Fibroblast of gingiva (primary cell): ENCODE results near the gene IL10RA.
"Not testable (repeated sequence)": the region's sequence is repeated elsewhere in the genome, so short reads cannot be mapped to it uniquely, and the experiment has no call there.

ENCODE experiments used
- DNase-seq: peaks from one replicate; pipeline ENCODE4 v3.0.0-alpha.2; 2011; ENCODE audit warnings: low read depth

Gene IL10RA

GRCh38 chr11:117985953-117986887 lies at the start of gene IL10RA:
Gene IL10RA (plus strand): TSS chr11:117986394. CDS start chr11:117986468, 74 bp downstream.
- DNase-seq, result peak; percentile 14

DNA sequence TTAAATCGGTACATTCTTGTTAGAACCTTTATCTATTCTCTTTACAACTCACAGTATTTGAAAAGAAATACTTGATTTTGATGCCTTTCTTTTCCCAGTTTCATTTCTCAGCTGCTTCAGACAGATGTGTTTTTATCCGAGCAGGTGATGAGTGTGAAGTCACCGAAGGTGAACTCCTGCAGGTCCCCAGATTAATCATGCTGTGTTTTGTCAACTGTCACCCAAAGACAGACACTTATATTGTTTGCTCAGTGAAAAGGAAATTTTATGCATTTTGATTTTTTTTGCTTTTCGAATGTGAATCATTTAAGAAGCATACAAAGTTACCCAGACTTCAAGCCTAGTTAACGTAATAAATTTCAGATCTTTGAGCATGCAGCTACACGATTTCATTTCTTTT lies 49.2 kb upstream of the IL10RA start:
- no peak for DNase-seq

GRCh38 chr11:117940736-117941135 lies 45.5 kb upstream of the IL10RA start:
- DNase-seq, result no peak

DNA sequence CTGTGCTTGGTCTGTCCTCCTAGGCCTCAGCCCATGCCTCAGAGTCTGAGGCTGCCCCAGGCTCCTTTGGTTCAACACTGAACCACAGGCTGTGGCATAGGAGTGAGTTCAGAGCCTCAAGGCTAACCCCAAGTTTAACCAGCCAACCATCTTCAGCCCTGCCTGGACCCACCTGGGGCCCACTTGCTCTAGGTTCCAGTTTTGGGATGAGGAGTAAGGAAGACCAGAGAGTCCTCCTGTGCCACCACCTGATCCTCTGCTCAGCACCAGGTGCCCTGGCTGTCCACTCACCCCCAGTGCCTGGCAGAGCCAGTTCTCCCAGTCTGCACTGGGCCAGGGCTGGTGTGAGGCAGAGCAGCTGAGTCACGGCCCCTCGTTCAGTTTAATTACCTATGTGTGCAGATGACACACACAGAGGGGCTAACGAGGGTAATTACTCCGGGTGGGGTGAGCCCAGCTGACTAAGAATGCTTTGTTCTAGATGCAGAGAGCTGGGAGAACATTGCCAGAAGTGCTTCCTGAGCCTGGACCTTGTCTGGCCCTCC lies 45.0 kb upstream of the IL10RA start:
- no peak for DNase-seq

GRCh38 chr11:117941976-117942654 lies 44.1 kb upstream of the IL10RA start:
- DNase-seq, result no peak

DNA sequence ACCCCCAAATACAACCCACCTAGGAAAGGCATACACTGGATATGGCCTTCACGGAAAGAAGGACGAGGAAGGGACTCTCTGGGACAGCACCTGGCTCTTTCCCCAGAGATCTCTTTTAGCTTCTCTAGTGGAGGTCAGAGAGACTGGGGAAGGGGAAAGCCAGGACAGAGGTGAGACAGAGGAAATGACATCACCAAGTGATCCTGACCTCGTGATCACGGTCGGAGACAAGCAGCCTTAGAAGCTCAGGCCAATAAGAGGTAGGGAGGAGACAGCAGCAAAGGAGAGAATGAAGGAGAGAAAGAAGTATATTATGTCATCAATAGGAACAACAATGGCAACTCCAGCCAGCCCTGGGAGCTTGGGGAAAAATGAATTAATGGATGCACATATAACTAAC lies 41.6 kb upstream of the IL10RA start:
- DNase-seq, result no peak

- DNase-seq, result no peak
Measured at GRCh38 chr11:117945047-117945810, 41.0 kb upstream of the IL10RA start.

DNA sequence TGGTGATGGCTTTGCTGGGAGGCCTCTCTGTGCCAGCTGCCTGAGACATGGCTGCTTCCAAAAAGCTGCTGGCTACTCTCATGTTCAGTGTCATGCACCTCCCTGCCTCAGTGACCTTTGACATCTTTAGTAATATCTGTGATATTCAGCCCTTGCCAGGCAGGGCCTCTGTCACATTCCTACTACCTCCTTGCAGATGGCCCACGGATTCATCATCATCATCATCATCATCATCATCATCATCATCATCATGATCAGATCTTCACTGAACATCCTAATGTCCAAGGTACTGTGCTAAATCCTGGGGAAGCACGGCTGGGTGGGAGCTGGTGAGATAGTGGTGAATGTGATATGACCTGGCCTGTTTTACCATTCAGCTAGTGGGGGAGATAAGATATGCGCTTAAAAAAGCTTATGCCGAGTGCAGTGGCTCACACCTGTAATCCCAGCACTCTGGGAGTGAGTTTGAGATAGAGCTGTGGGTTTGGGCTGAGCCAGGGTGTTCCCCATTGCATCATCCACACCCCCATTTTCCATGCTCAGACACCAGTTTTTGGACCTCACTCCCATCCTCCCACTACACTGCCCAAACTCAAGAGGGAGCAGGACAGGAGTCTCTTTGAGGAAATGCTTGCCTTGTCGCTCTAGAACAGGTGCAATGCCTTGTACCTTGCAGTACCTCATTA lies 39.9 kb upstream of the IL10RA start:
- DNase-seq, result no peak

DNA sequence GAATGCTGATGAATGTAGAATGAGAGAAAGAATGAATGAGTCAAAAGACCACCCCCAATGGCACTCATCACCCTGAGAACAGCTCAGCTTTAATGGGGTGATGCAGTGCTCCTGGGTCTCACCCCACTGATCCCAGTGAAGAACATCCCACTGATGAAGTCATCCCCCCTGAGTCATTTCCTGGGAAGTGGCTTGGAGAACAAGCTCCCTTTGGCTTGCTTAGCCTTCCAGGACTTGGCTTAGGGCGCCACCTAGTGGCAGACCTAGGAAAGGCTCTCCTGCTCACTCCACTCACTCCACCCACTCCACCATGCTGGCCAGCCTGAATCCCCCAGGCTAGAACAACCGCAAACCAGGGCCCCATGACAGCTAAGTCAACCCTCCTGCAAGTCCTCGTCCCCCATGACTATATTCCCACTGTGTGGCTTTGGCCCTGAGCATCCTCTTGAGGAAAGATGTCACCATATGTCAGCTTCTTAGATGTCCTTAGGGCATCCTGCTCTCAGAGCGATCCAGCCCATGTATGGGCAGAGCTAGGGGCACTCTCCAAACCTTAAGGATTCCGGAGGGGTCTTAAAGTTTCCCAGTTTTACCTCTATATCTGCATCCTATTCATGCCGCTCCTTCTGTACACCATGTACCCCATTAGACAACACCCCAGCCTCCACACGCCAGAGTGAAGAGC lies 39.2 kb upstream of the IL10RA start:
- peak; percentile 79 for DNase-seq

- DNase-seq, result not testable (repeated sequence)
Measured at GRCh38 chr11:117947751-117948150, 38.4 kb upstream of the IL10RA start.

- not testable (repeated sequence) for DNase-seq
Measured at GRCh38 chr11:117948466-117948865, 37.7 kb upstream of the IL10RA start.

- DNase-seq, result no peak
Measured at GRCh38 chr11:117949062-117949461, 37.1 kb upstream of the IL10RA start.

- DNase-seq, result no peak
Measured at GRCh38 chr11:117950301-117950700, 35.9 kb upstream of the IL10RA start.

DNA sequence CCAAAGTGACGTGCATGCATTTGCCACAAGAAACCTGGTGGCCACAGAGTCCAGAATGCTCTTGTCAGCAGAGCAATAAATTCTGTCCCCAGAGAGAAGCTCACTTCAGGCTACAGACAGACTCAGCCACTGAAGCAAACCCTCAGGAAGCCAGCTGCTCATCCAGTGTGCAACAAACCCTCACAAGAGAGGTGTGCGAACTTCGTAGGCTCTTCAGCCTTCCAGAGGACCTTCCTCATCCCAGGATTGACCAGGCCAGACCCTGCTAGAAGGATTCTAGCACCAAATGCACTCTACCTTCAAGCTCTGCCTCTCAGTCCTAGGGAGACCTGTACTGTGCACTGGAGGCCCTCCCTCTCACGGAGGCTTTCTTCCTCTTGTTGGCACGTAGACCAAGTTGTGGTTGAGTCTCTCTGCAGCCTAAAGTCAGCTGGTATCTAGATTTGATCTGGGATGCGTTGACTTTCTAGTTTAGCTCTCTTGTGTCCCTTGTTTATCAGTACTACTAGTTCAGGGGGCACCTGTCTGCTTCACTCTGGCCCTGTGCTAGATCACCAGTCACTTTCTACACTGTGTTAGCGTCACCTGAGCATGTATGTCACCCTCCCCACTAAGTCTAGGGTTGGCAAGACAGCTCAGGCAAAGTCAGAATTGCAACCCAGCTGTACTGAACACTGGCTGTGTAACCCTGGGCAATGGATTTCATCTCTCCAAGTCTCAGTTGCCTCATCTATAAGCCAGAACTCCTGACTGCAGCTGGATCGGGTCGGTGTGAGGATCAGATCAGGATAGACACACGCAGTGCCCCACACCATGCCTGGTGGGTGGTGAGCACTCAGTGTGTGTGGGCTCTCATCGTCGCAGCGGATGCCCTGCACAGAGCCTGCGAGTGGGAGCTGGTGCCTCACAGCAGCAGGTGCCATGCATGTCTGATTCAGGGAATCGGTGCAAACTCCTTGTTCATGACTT lies 34.9 kb upstream of the IL10RA start:
- no peak for DNase-seq

DNA sequence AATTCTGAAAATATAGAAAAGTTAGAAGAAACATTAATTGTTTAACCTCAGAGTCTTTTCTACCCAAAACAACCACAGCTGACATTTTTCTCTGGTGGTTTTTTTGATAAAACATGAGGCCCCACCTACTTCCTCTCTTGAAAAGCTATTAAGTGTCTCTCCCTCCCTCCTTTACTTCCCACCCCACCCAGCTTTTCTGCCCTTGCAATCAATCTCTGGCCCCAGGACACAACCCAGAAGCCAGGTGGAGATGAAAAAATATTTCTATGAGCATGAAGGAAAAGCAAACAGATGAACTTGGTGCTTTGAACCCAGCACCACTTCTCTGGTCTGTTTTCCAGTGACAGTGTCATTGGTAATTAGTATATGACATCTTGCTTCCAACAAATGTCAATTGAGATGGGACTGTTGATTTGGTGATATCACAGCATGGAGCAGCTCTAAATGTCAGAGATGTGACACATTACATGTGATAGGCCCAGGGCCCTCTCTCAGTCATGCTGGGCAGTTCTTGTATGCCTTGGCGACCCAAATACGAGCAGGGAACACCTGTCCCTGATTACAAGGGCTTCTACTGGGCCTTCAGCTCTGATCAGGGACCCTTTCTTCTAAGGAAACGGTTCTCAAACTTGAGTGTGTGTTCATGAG lies 33.0 kb upstream of the IL10RA start:
- no peak for DNase-seq

DNA sequence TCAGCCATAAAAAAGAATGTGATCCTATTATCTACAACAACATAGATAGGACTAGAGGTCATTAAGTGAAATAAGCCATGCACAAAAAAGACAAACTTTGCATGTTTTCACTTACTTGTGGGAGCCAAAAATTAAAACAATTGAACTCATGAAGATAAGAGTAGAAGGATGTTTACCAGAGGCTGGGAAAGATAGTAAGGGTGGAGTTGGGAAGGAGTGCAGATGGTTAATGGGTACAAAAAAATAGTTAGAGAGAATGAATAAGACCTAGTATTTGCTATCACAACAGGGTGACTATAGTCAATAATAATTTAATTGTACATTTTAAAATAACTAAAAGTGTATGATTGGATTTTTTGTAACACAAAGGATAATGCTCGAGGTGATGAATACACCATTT lies 27.2 kb upstream of the IL10RA start:
- DNase-seq, result no peak

DNA sequence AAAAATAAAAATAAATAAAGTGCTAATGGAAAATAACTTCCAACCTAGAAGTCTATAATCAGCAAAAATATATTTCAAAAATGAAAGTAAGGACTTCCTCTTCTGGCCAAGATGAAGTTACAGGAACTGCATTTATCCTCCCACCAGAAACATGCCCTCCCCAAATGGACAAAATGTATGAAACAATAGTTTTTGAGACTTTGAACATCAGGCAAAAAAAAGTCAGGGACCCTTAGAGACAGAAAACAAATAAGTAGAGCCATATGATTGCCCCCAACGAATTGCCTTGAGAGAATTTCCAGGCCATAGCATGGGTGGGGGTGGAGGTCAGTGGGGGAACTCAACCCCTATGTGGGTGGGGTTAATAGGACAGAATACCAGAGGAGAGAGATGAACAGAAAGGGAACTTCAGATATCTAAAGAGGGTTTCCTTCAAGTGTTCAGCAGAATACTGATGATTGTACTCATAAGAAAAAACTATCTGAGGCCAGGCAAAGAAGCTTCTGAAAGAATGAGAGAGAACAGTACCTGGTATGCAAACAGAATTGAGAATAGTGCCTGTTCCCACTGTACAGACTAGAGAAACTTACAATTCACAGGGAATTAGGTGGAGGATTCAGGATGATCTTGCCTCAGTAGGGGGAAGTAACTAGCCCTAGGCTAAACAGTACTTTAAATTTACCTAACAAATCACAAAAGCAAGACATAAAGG lies 26.6 kb upstream of the IL10RA start:
- DNase-seq, result no peak

DNA sequence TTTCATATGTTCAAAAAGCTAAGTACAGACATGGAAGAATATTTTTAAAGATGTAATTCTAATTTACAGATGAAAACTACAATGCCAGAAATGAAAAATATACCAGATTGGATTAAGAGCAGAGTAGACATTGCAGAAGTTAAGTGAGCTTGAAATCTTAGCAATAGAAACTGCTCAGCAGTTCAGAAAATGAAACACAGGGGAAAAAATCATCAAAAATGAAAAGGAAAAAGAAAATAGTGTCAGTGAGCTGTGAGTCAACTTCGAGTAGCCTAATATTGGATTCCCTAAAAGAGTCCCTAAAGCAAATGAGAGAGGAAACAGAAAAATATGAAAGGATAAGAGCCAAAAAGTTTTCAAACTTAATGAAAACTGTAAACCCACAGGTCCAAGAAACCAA lies 25.8 kb upstream of the IL10RA start:
- no peak for DNase-seq

DNA sequence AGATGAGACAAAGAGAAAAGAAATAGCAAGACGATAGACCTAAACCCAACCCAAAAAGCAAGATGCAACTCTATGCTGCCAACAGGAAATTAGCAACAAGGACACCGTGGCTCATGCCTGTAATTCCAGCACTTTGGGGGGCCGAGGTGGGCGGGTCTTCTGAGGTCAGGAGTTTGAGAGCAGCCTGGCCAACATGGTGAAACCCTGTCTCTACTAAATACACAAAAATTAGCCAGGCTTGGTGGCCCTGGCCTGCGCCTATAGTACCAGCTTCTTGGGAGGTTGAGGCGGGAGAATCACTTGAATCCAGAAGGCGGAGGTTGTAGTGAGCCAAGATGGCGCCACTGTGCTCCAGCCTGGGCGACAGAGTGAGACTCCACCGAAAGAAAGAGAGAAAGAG lies 24.3 kb upstream of the IL10RA start:
- no peak for DNase-seq
